Measurements from ENCODE around the gene S100A7A.

Gene S100A7A

DNA sequence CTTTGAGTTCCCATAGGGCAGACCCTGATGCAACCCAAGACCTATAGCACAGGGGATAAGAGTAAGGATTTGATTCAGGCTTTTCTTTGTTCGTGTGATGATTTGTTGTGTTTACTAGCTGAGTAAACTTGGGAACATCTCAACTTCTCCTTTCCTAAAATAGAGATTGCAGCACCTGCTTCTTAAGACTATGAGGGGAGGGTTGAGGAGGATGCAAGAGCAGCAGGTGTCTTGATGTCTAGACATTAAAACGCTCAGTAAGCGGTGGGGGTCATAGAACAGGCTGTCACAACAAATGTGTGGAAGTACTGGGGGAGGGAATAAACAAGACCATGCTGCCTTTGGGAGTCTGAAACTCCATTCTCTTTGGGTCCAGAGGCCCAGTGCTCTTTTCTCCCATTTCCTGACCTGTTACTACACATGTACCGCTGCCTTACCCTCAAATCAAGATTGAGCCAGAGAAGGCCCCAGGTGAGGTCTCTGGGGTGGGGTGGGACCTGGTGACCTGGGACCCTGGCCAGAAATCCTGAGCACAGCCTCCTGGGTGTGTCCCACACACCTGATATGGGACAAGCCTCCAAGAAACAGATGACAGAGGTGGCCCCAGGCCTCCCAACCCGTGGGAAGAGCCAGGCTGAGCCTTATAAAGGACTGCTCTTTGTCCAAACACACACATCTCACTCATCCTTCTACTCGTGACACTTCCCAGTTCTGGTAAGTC, at the start of gene S100A7A:
Gene S100A7A, plus strand, starts transcription at position 671 of the 721 bp plus-strand sequence. CDS start 1,563 bp downstream, outside the sequence.
- POLR2A ChIA-PET, result no interaction called here
- CTCF ChIA-PET, result no interaction called here
- H3K4me3 ChIP-seq (ENCODE audit: low read depth, low read length), result no peak within 1 kb of the TSS
- TF ChIP-seq, protein P1, sequence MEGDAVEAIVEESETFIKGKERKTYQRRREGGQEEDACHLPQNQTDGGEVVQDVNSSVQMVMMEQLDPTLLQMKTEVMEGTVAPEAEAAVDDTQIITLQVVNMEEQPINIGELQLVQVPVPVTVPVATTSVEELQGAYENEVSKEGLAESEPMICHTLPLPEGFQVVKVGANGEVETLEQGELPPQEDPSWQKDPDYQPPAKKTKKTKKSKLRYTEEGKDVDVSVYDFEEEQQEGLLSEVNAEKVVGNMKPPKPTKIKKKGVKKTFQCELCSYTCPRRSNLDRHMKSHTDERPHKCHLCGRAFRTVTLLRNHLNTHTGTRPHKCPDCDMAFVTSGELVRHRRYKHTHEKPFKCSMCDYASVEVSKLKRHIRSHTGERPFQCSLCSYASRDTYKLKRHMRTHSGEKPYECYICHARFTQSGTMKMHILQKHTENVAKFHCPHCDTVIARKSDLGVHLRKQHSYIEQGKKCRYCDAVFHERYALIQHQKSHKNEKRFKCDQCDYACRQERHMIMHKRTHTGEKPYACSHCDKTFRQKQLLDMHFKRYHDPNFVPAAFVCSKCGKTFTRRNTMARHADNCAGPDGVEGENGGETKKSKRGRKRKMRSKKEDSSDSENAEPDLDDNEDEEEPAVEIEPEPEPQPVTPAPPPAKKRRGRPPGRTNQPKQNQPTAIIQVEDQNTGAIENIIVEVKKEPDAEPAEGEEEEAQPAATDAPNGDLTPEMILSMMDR (IDR thresholded peaks at IDR 0.05; ENCODE audit: insufficient read depth, low read length, missing control alignments), result no peak
- DNase-seq (ENCODE audit: low read depth, low spot score), result no peak

DNA sequence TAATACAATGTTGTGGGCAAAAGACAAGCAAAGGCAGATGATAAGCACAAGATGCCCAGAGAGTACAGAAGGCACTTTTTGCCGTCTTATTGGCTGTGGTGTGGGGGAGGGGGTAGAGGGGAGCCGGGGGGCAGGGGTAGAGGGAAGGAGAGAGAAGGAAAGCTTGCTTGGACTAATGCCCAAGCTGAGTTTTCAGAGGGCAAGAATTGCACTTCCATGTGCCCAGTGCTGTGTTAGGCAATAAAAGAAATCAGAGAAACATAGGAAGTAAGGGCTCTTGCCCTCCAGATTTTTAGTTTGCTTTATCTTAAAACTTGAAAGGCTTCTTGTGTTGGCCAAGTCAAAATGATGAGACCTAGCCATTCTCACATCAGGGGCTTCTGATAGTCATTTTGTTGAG, 49.2 kb upstream of the S100A7A start:
- TF ChIP-seq, protein P1 (IDR thresholded peaks at IDR 0.05; ENCODE audit: insufficient read depth, low read length, missing control alignments), result no peak
- ChIA-PET POLR2A (no interaction called here), CTCF (interaction anchor here (1.7 kb wide), 1 partner anchor 10 kb away, joined by 4 read pairs; the partner anchor contains the start of gene S100A9)
- H3K4me3 ChIP-seq (ENCODE audit: low read depth, low read length), result no peak overlapping the region
- no peak for DNase-seq (ENCODE audit: low read depth, low spot score)

DNA sequence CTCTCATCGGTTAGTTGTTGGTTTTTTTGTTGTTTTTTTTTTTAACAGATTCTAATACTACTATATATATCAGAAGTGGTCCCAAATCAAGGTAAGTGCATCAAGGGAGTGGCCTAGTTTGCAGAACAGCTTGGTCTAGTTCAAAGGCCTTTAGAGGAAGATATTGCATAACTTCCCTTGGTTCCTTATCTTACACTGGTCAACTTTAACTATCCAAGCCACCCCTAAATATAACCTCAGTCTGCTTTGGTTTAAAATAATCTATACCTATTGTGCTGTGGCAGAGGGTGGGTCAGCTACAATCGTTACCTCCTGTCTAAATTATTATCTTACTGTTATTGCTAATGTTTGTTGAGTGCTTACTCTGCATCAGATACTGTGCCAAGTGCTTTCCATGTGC, 47.8 kb upstream of the S100A7A start:
- no peak overlapping the region for H3K4me3 ChIP-seq (ENCODE audit: low read depth, low read length)
- DNase-seq (ENCODE audit: low read depth, low spot score), result no peak
- POLR2A ChIA-PET, result no interaction called here
- TF ChIP-seq, protein P1 (IDR thresholded peaks at IDR 0.05; ENCODE audit: insufficient read depth, low read length, missing control alignments), result no peak
- CTCF ChIA-PET, result interaction anchor here (1.4 kb wide), 1 partner anchor 16 kb away, joined by 3 read pairs; no protein-coding TSS in a partner anchor

DNA sequence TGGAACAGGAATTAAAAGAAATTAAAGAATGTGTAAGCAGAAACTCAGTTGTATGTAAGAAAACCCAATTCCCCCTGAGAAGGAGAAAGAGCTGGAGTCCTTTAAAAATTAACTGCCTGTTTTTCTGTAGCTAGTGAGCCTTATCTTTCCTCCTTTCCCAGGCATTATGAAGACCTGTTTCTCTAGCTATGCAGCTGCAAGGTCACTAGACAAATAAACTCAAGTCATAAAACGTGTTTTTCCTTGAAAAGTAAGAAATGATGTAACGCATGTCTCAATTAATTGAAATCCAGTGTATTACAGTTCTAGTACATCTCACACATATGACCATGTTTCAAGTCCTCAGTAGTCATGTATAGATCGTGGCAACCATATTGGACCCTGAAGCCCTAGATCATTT, 46.2 kb upstream of the S100A7A start:
- no peak for DNase-seq (ENCODE audit: low read depth, low spot score)
- TF ChIP-seq, protein P1 (IDR thresholded peaks at IDR 0.05; ENCODE audit: insufficient read depth, low read length, missing control alignments), result no peak
- ChIA-PET POLR2A (no interaction called here), CTCF (no interaction called here)
- H3K4me3 ChIP-seq (ENCODE audit: low read depth, low read length), result no peak overlapping the region

DNA sequence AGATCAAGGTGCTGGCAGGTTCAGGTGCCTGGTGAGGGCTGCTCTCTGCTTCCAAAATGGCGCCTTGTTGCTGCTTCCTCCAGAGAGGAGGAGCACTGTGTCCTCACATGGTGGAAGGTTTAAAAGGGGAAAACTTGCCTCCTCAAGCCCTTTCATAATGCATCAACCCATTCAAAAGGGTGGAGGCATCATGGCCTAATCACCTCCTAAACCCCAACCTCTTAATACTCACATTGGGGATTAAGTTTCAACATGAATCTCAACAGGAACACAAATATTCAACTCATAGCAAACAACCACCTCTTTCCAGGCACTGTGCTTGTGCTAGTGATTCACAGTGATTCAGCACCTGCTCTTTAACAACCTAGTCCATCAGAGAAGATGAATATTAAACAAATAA, 45.1 kb upstream of the S100A7A start:
- no peak for DNase-seq (ENCODE audit: low read depth, low spot score)
- ChIA-PET CTCF (no interaction called here), POLR2A (no interaction called here)
- TF ChIP-seq, protein P1 (IDR thresholded peaks at IDR 0.05; ENCODE audit: insufficient read depth, low read length, missing control alignments), result no peak
- H3K4me3 ChIP-seq (ENCODE audit: low read depth, low read length), result no peak overlapping the region

DNA sequence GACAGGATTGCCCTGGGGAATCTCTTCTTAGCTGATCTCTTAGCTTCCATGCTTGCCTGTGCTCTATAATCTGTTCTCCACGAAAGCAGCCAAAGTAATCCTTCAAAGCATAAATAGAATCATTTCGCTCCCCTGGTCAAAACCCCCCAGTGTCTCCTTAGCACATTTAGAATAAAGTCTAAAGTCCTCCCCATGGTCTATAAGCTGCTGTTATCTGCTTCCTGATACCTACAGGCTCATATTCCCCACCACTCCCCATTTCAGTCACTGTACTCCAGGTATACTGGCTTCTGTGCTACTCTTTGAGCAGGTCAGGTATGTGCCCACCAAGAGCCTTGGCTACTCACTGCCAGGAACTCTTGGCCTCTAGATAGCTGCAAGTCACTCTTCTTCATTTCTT, 43.7 kb upstream of the S100A7A start:
- TF ChIP-seq, protein P1 (IDR thresholded peaks at IDR 0.05; ENCODE audit: insufficient read depth, low read length, missing control alignments), result no peak
- DNase-seq (ENCODE audit: low read depth, low spot score), result no peak
- ChIA-PET POLR2A (no interaction called here), CTCF (interaction anchor here (1.4 to 2.4 kb wide), 2 partner anchors 20 to 122 kb away, joined by 4 to 16 read pairs; no protein-coding TSS in a partner anchor)
- H3K4me3 ChIP-seq (ENCODE audit: low read depth, low read length), result no peak overlapping the region

Data from AG04449 (cell line).